IMR-90 (cell line): Measurements from ENCODE around the gene FADD. TPM values are rescaled to one million over a fixed set of nuclear protein-coding genes. Genes with fewer than 3 reads are reported as not detected.

ENCODE experiments used
- ATAC-seq: fragments of 200-7000 bp; cut with Tn5 transposase; 2 replicates; pipeline ENCODE4 v1.9.1; 2020; ENCODE audit warnings: low read depth, mild to moderate bottlenecking, moderate library complexity
- BruUV-seq: library from RNA; stranded (reverse); fragments of 400-500 nt; replicated peaks from 2 replicates; lab custom pipeline; 2021; lab: Mats Ljungman, UMichigan
- CTCF ChIA-PET: fragments of 300-600 bp; formaldehyde crosslinking; extraction: SDS; loops from one replicate; lab custom pipeline; 2021; ENCODE audit warnings: antibody characterized with exemption; lab: Yijun Ruan, JAX
- POLR2A ChIA-PET: fragments of 300-600 bp; sonication (Branson Sonifier 250); formaldehyde crosslinking; loops from one replicate; lab custom pipeline; 2022; ENCODE audit warnings: antibody characterized with exemption; ENCODE audit not compliant: unreplicated experiment; lab: Charles Lee
- DNase-seq: peaks from one replicate; pipeline ENCODE4 v3.0.0; 2013
- H2AFZ ChIP-seq: replicated peaks from 2 replicates; pipeline ENCODE3; 2013; ENCODE audit warnings: low read length, mild to moderate bottlenecking; ENCODE audit not compliant: poor library complexity
- H2AK5ac ChIP-seq: 2 replicates; pipeline ENCODE4 v1.6.1; 2013; ENCODE audit warnings: low read depth, low read length, inconsistent platforms
- H2AK9ac ChIP-seq: replicated peaks from 2 replicates; pipeline ENCODE3; 2013; ENCODE audit warnings: mild to moderate bottlenecking, low read depth, low read length, moderate library complexity; ENCODE audit not compliant: poor library complexity
- H2BK120ac ChIP-seq: 2 replicates; pipeline ENCODE4 v1.6.1; 2013; ENCODE audit warnings: low read depth, low read length, inconsistent platforms
- H2BK15ac ChIP-seq: 3 replicates; pipeline ENCODE4 v1.6.1; 2013; ENCODE audit warnings: low read depth, low read length, inconsistent platforms
- H2BK20ac ChIP-seq: 2 replicates; pipeline ENCODE4 v1.6.1; 2013; ENCODE audit warnings: low read depth, mild to moderate bottlenecking, inconsistent platforms, low read length, moderate library complexity
- H2BK5ac ChIP-seq: 2 replicates; pipeline ENCODE4 v1.6.1; 2013; ENCODE audit warnings: mild to moderate bottlenecking, low read depth, low read length, inconsistent platforms; ENCODE audit not compliant: poor library complexity, severe bottlenecking
- H3K14ac ChIP-seq: replicated peaks from 2 replicates; pipeline ENCODE4 v1.6.1; 2013; ENCODE audit warnings: low read depth, low read length, inconsistent platforms
- H3K18ac ChIP-seq: 2 replicates; pipeline ENCODE4 v1.6.1; 2013; ENCODE audit warnings: low read depth, low read length, control low read depth
- H3K23ac ChIP-seq: 2 replicates; pipeline ENCODE4 v1.6.1; 2013; ENCODE audit warnings: low read depth, low read length, inconsistent platforms
- H3K27ac ChIP-seq: 2 replicates; pipeline ENCODE4 v1.5.1; 2013; ENCODE audit warnings: mild to moderate bottlenecking, control low read depth, low read length; ENCODE audit not compliant: insufficient read depth
- H3K27me3 ChIP-seq: 2 replicates; pipeline ENCODE4 v1.6.1; 2013; ENCODE audit warnings: low read length; ENCODE audit not compliant: control insufficient read depth, insufficient read depth
- H3K36me3 ChIP-seq: 2 replicates; pipeline ENCODE4 v1.6.1; 2013; ENCODE audit warnings: low read length, mixed read lengths; ENCODE audit not compliant: control insufficient read depth, insufficient read depth
- H3K4ac ChIP-seq: 2 replicates; pipeline ENCODE4 v1.6.1; 2013; ENCODE audit warnings: low read depth, low read length, inconsistent platforms
- H3K4me1 ChIP-seq: 2 replicates; pipeline ENCODE4 v1.6.1; 2013; ENCODE audit warnings: low read length, mixed read lengths; ENCODE audit not compliant: control insufficient read depth, insufficient read depth
- H3K4me2 ChIP-seq: 2 replicates; pipeline ENCODE4 v1.6.1; 2013; ENCODE audit warnings: low read depth, mild to moderate bottlenecking, control low read depth, low read length, moderate library complexity
- H3K4me3 ChIP-seq: 2 replicates; pipeline ENCODE4 v1.5.1; 2013; ENCODE audit warnings: low read depth, mild to moderate bottlenecking, control low read depth, low read length, moderate library complexity; ENCODE audit not compliant: insufficient read depth
- H3K56ac ChIP-seq: 2 replicates; pipeline ENCODE4 v1.6.1; 2013; ENCODE audit warnings: low read length, inconsistent platforms; ENCODE audit not compliant: insufficient read depth; ENCODE audit errors: extremely low read depth
- H3K79me1 ChIP-seq, 2 experiments: 2 replicates each; pipeline ENCODE4 v1.6.1; 2013; ENCODE audit warnings: low read length in 2 of 2, inconsistent platforms in 1 of 2, low read depth in 1 of 2
- H3K9ac ChIP-seq: 2 replicates; pipeline ENCODE4 v1.6.1; 2013; ENCODE audit warnings: low read depth, low read length, control low read depth
- H3K9me1 ChIP-seq: 2 replicates; pipeline ENCODE4 v1.6.1; 2013; ENCODE audit warnings: low read length, inconsistent platforms; ENCODE audit not compliant: insufficient read depth
- H3K9me3 ChIP-seq: 2 replicates; pipeline ENCODE4 v1.6.1; 2013; ENCODE audit warnings: low read length; ENCODE audit not compliant: control insufficient read depth, insufficient read depth
- H4K20me1 ChIP-seq: 2 replicates; pipeline ENCODE4 v1.6.1; 2013; ENCODE audit warnings: low read length, inconsistent platforms; ENCODE audit not compliant: insufficient read depth
- H4K5ac ChIP-seq: 2 replicates; pipeline ENCODE4 v1.6.1; 2013; ENCODE audit warnings: mild to moderate bottlenecking, low read depth, low read length, control low read depth
- H4K8ac ChIP-seq, 2 experiments: 2 replicates each; pipeline ENCODE4 v1.6.1; 2013; ENCODE audit warnings: low read depth in 2 of 2, low read length in 2 of 2, control low read depth in 1 of 2, inconsistent platforms in 1 of 2
- H4K91ac ChIP-seq: 2 replicates; pipeline ENCODE4 v1.6.1; 2013; ENCODE audit warnings: low read depth, low read length, inconsistent platforms; ENCODE audit not compliant: insufficient read depth
- BHLHE40 ChIP-seq: fragments of 150-350 bp; IDR thresholded peaks from 2 replicates; pipeline ENCODE4 v1.6.1; 2016; ENCODE audit warnings: mild to moderate bottlenecking, low read depth, low read length
- CEBPB ChIP-seq: IDR thresholded peaks from 2 replicates; pipeline ENCODE4 v1.6.1; 2012; ENCODE audit warnings: low read depth, low read length, improper control_type of control experiment
- CTCF ChIP-seq: conservative IDR thresholded peaks from 2 replicates; pipeline ENCODE4 v1.5.1; 2012; ENCODE audit warnings: mild to moderate bottlenecking, low read depth, low read length, improper control_type of control experiment
- MAFK ChIP-seq: IDR thresholded peaks from 2 replicates; pipeline ENCODE4 v1.6.1; 2012; ENCODE audit warnings: low read depth, low read length, improper control_type of control experiment
- MAZ ChIP-seq: IDR thresholded peaks from 2 replicates; pipeline ENCODE4 v1.6.1; 2012; ENCODE audit warnings: low read depth, mild to moderate bottlenecking, low read length, improper control_type of control experiment, moderate library complexity, borderline replicate concordance
- MXI1 ChIP-seq: IDR thresholded peaks from 2 replicates; pipeline ENCODE4 v1.6.1; 2012; ENCODE audit warnings: low read depth, mild to moderate bottlenecking, low read length, moderate library complexity, borderline replicate concordance
- POLR2A ChIP-seq: IDR thresholded peaks from 2 replicates; pipeline ENCODE4 v1.6.1; 2012; ENCODE audit warnings: mild to moderate bottlenecking, low read depth, low read length
- RAD21 ChIP-seq: IDR thresholded peaks from 2 replicates; pipeline ENCODE4 v1.6.1; 2012; ENCODE audit warnings: low read length, improper control_type of control experiment
- RCOR1 ChIP-seq: IDR thresholded peaks from 2 replicates; pipeline ENCODE4 v1.6.1; 2012; ENCODE audit warnings: mild to moderate bottlenecking, low read length, improper control_type of control experiment; ENCODE audit not compliant: insufficient replicate concordance
- RFX5 ChIP-seq: IDR thresholded peaks from 2 replicates; pipeline ENCODE4 v1.8.0; 2012; ENCODE audit warnings: low read depth, mild to moderate bottlenecking, low read length, moderate library complexity
- SMC3 ChIP-seq: fragments of 150-350 bp; IDR thresholded peaks from 2 replicates; pipeline ENCODE4 v1.6.1; 2016; ENCODE audit warnings: low read depth, mild to moderate bottlenecking, antibody characterized with exemption, low read length, moderate library complexity
- WGBS, 2 experiments: methylation state at CpG; one replicate each; pipeline versions ENCODE4 v1.1.5 to v1.1.7; 2013; ENCODE audit warnings: missing lambda C conversion rate in 2 of 2; ENCODE audit not compliant: insufficient read length in 1 of 2; ENCODE audit errors: extremely low coverage in 2 of 2; 5-methylcytosine and 5-hydroxymethylcytosine counted together
- dilution Hi-C: fragments of 300-500 bp; cut with HindIII; formaldehyde crosslinking; loops from one replicate; pipeline ENCODE4 v1.14.3; 2018; ENCODE audit warnings: low sequenced_read_pairs; ENCODE audit not compliant: unreplicated experiment
- in situ Hi-C: fragments of 300-500 bp; cut with MboI; formaldehyde crosslinking; loops from 3 replicates; pipeline ENCODE4 v1.14.3; 2019; ENCODE audit warnings: low sequenced_read_pairs, inconsistent platforms, mixed read lengths
- intact Hi-C: fragments of 100-400 bp; cut with micrococcal nuclease; formaldehyde crosslinking; loops from 2 replicates; pipeline ENCODE4 v1.10.0; 2022
- polyA plus RNA-seq, 3 experiments: library from polyadenylated mRNA; depleted of rRNA; stranded (reverse); fragments of >200 nt; gene quantifications; 2 replicates each; pipeline ENCODE4 v1.2.3, GENCODE V29; 2012; ENCODE audit warnings: low replicate concordance in 1 of 3
- total RNA-seq: library from RNA; depleted of rRNA; stranded (reverse); fragments of >200 nt; gene quantifications from 2 replicates; pipeline ENCODE4 v1.2.3, GENCODE V29; 2012

Gene FADD
- total and polyA plus RNA-seq, 2 of the 4 experiments (the other 2 are of a cell fraction) = 38.1 to 44.4 TPM

GRCh38 chr11:70255477-70256116 lies 52.5 kb downstream of the FADD start:
- no peak for TF ChIP-seq SMC3
- TF ChIP-seq MXI1 = no peak
- no peak for TF ChIP-seq MAFK
- no peak for TF ChIP-seq CTCF
- no peak for TF ChIP-seq CEBPB
- no peak for TF ChIP-seq RCOR1
- TF ChIP-seq POLR2A = no peak
- no peak for TF ChIP-seq RAD21
- no peak for TF ChIP-seq RFX5
- TF ChIP-seq BHLHE40 = no peak
- TF ChIP-seq MAZ = no peak
- no peak overlapping the region for H3K14ac ChIP-seq
- no peak overlapping the region for H3K4me2 ChIP-seq
- no peaks in the 10 kb centered on the region for H3K36me3 ChIP-seq
- H2BK120ac ChIP-seq = no peak overlapping the region
- H2BK15ac ChIP-seq = no peak overlapping the region
- no peaks in the 10 kb centered on the region for H3K9me3 ChIP-seq
- no peak overlapping the region for H3K4me3 ChIP-seq
- no peak overlapping the region for H3K23ac ChIP-seq
- no peak overlapping the region for H2AK5ac ChIP-seq
- H3K4me1 ChIP-seq = no peaks in the 10 kb centered on the region
- WGBS, 2 experiments = 30% methylated on average over 2 of the region's 12 CpGs; no CpG with 5 or more reads in 1 of the 2 experiments
- no peak overlapping the region for H4K8ac ChIP-seq
- intact Hi-C loops (no loop called here), in situ Hi-C loops (no loop called here), dilution Hi-C loops (no loop called here)
- H4K20me1 ChIP-seq = no peaks in the 10 kb centered on the region; the same call in 1 of the 2 replicates
- ATAC-seq = no peak
- H2BK20ac ChIP-seq = no peak overlapping the region
- H3K4ac ChIP-seq = no peak overlapping the region
- no peak overlapping the region for H3K9ac ChIP-seq
- no peak overlapping the region for H3K27ac ChIP-seq
- H3K18ac ChIP-seq = no peak overlapping the region
- ChIA-PET CTCF (no interaction called here), POLR2A (no interaction called here)
- no peak overlapping the region for H4K5ac ChIP-seq
- no TSS peak for BruUV-seq
- H3K56ac ChIP-seq = no peak overlapping the region
- DNase-seq = no peak
- H4K91ac ChIP-seq = no peak overlapping the region
- H3K27me3 ChIP-seq = peaks cover 15% of the 10 kb centered on the region
- H3K79me1 ChIP-seq = no peaks in the 10 kb centered on the region
- H2AFZ ChIP-seq = no peak overlapping the region
- no peak overlapping the region for H2BK5ac ChIP-seq
- no peak overlapping the region for H2AK9ac ChIP-seq
- no peaks in the 10 kb centered on the region for H3K9me1 ChIP-seq
